ENCODE data around the gene MKKS. TPM values are rescaled to one million over a fixed set of nuclear protein-coding genes. Genes with fewer than 3 reads are reported as not detected.

Gene MKKS
- total and polyA plus RNA-seq, 2 experiments from 2014 or later: 9.1 to 45.9 TPM

- no peaks in the 10 kb centered on the region for H3K27me3 ChIP-seq
- H3K4me1 ChIP-seq (ENCODE audit: low read depth): no peaks in the 10 kb centered on the region
- no peak overlapping the region for H3K27ac ChIP-seq
- no peak overlapping the region for H3K4me3 ChIP-seq
- TF ChIP-seq CTCF (IDR thresholded peaks at IDR 0.05; ENCODE audit: low read depth, low read length): no peak
- no peaks in the 10 kb centered on the region for H3K36me3 ChIP-seq
- no peaks in the 10 kb centered on the region for H3K9me3 ChIP-seq (ENCODE audit: low read depth)
- DNase-seq (ENCODE audit: low read depth in 1 of 2, low spot score in 1 of 2): peak; percentile 7 to 58
These were observed 32.3 kb upstream of the MKKS start for GRCh38 chr20:10466325-10466724.

- no peak overlapping the region for H3K4me3 ChIP-seq
- no peaks in the 10 kb centered on the region for H3K27me3 ChIP-seq
- H3K27ac ChIP-seq: no peak overlapping the region
- TF ChIP-seq CTCF (IDR thresholded peaks at IDR 0.05; ENCODE audit: low read depth, low read length): no peak
- no peak for DNase-seq (ENCODE audit: low read depth in 1 of 2, low spot score in 1 of 2)
- H3K36me3 ChIP-seq: no peaks in the 10 kb centered on the region
- H3K4me1 ChIP-seq (ENCODE audit: low read depth): no peaks in the 10 kb centered on the region
- no peaks in the 10 kb centered on the region for H3K9me3 ChIP-seq (ENCODE audit: low read depth)
These were observed 31.1 kb upstream of the MKKS start for GRCh38 chr20:10465135-10465534.

- Histone ChIP-seq H3K9me3 (ENCODE audit: low read depth) (no peaks in the 10 kb centered on the region), H3K4me3 (no peak overlapping the region), H3K4me1 (ENCODE audit: low read depth) (no peaks in the 10 kb centered on the region), H3K27me3 (no peaks in the 10 kb centered on the region), H3K27ac (no peak overlapping the region), H3K36me3 (no peaks in the 10 kb centered on the region)
- no peak for TF ChIP-seq CTCF (IDR thresholded peaks at IDR 0.05; ENCODE audit: low read depth, low read length)
- DNase-seq (ENCODE audit: low read depth in 1 of 2, low spot score in 1 of 2): no peak
These were observed 29.6 kb upstream of the MKKS start for GRCh38 chr20:10463622-10464021.

- Histone ChIP-seq H3K36me3 (no peaks in the 10 kb centered on the region), H3K9me3 (ENCODE audit: low read depth) (no peaks in the 10 kb centered on the region), H3K4me1 (ENCODE audit: low read depth) (no peaks in the 10 kb centered on the region), H3K27me3 (no peaks in the 10 kb centered on the region), H3K4me3 (no peak overlapping the region), H3K27ac (no peak overlapping the region)
- TF ChIP-seq CTCF (IDR thresholded peaks at IDR 0.05; ENCODE audit: low read depth, low read length): no peak
- no peak for DNase-seq (ENCODE audit: low read depth in 1 of 2, low spot score in 1 of 2)
These were observed 28.5 kb upstream of the MKKS start for GRCh38 chr20:10462516-10462915.

- Histone ChIP-seq H3K36me3 (no peaks in the 10 kb centered on the region), H3K4me1 (ENCODE audit: low read depth) (no peaks in the 10 kb centered on the region), H3K27me3 (no peaks in the 10 kb centered on the region), H3K9me3 (ENCODE audit: low read depth) (no peaks in the 10 kb centered on the region), H3K4me3 (no peak overlapping the region), H3K27ac (no peak overlapping the region)
- no peak for TF ChIP-seq CTCF (IDR thresholded peaks at IDR 0.05; ENCODE audit: low read depth, low read length)
- no peak for DNase-seq (ENCODE audit: low read depth in 1 of 2, low spot score in 1 of 2)
These were observed 27.5 kb upstream of the MKKS start for GRCh38 chr20:10461495-10461894.

Data from cardiac muscle cell (in vitro differentiated cells and primary cell).